K562 (cell line): ENCODE data around the gene CPN2. TPM values are rescaled to one million over a fixed set of nuclear protein-coding genes. Genes with fewer than 3 reads are reported as not detected.

ENCODE experiments used
- E2F5 ChIP-seq: sonication (generic); formaldehyde crosslinking; IDR thresholded peaks from 2 replicates; pipeline ENCODE4 v1.8.0; 2022; ENCODE audit warnings: mild to moderate bottlenecking, missing genetic modification reagents
- ZC3H4 ChIP-seq: sonication (generic); formaldehyde crosslinking; IDR thresholded peaks from 2 replicates; pipeline ENCODE4 v1.9.0; 2021; ENCODE audit warnings: missing genetic modification reagents, borderline replicate concordance
- ZFP1 ChIP-seq: fragments of 450-650 bp; formaldehyde crosslinking; IDR thresholded peaks from 2 replicates; pipeline ENCODE4 v1.4.0; 2020; ENCODE audit warnings: mild to moderate bottlenecking, mixed read lengths
- ZNF140 ChIP-seq: fragments of 250-450 bp; sonication (Bioruptor Pico); IDR thresholded peaks from 2 replicates; pipeline ENCODE4 v1.8.0; 2021; ENCODE audit warnings: moderate library complexity, mild to moderate bottlenecking, inconsistent platforms
- polyA plus RNA-seq, 8 experiments: library from polyadenylated mRNA; depleted of rRNA in 4 of 8; stranded (reverse) in 5 of 8; unstranded in 3 of 8; fragments of >200 nt; fragmentation: Nextera tagmentation in 2 of 8; fragmentation: Illumina TruSeq in 1 of 8; extraction: Ambion mirVana in 2 of 8; extraction: Trizol in 1 of 8; gene quantifications; 2 replicates each; pipeline versions ENCODE4 v1.2.1 to v1.2.3, GENCODE V29; 2011 to 2014; ENCODE audit warnings: inconsistent platforms in 1 of 8, missing spikeins in 1 of 8
- total RNA-seq, 7 experiments: library from RNA; depleted of rRNA in 6 of 7; stranded (reverse); fragments of >200 nt in 6 of 7; fragmentation: Illumina TruSeq in 2 of 7; extraction: Trizol in 2 of 7; gene quantifications; 2 replicates each; pipeline versions ENCODE4 v1.2.1 to v1.2.3, GENCODE V29; 2011 to 2021; ENCODE audit warnings: low replicate concordance in 1 of 7
- TF ChIP-seq, protein P1 (sequence below), 2 experiments: fragments of 450-650 bp in 1 of 2; sonication (generic) in 1 of 2; formaldehyde crosslinking in 1 of 2; IDR thresholded peaks in 1 of 2; conservative IDR thresholded peaks in 1 of 2; 2 replicates each; pipeline versions ENCODE4 v1.6.1 to v1.8.1; 2016 to 2023; ENCODE audit warnings: mild to moderate bottlenecking in 2 of 2, moderate library complexity in 2 of 2, inconsistent platforms in 1 of 2, missing genetic modification reagents in 1 of 2
- TF ChIP-seq, protein P2 (sequence below): fragments of 450-650 bp; IDR thresholded peaks from 2 replicates; pipeline ENCODE4 v1.6.1; 2016; ENCODE audit warnings: missing biosample characterization, missing genetic modification characterization
- TF ChIP-seq, protein P3 (sequence below): sonication (generic); formaldehyde crosslinking; IDR thresholded peaks from 2 replicates; pipeline ENCODE4 v1.8.1; 2023; ENCODE audit warnings: missing genetic modification reagents, mild to moderate bottlenecking, borderline replicate concordance

Gene CPN2
- total and polyA plus RNA-seq, 9 of the 15 experiments (the other 6 are each of a cell fraction or from before 2014, with no cell fraction given): not detected

DNA sequence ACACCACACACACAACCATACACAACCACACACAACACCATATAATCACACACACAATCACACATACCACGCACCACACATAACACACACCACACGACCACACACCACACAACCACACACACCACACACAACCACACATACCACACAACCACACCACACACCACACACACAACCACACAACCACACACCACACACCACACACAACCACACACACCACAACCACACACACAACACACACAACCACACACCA, 24.2 kb downstream of the CPN2 start (continued):
- TF ChIP-seq E2F5 (CRISPR knock-in tag) (0 out of 2 replicates have a peak, but pooled peaks have one; percentile 20), ZC3H4 (CRISPR knock-in tag) (no peak), ZFP1 (no peak), ZNF140 (CRISPR knock-in tag) (no peak)
- TF ChIP-seq, protein P1, sequence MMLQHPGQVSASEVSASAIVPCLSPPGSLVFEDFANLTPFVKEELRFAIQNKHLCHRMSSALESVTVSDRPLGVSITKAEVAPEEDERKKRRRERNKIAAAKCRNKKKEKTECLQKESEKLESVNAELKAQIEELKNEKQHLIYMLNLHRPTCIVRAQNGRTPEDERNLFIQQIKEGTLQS (IDR thresholded peaks at IDR 0.05): no peak
- TF ChIP-seq, protein P1 (CRISPR knock-in tag; conservative IDR thresholded peaks at IDR 0.05): no peak
- TF ChIP-seq, protein P2, sequence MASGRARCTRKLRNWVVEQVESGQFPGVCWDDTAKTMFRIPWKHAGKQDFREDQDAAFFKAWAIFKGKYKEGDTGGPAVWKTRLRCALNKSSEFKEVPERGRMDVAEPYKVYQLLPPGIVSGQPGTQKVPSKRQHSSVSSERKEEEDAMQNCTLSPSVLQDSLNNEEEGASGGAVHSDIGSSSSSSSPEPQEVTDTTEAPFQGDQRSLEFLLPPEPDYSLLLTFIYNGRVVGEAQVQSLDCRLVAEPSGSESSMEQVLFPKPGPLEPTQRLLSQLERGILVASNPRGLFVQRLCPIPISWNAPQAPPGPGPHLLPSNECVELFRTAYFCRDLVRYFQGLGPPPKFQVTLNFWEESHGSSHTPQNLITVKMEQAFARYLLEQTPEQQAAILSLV: no peak
- TF ChIP-seq, protein P3, sequence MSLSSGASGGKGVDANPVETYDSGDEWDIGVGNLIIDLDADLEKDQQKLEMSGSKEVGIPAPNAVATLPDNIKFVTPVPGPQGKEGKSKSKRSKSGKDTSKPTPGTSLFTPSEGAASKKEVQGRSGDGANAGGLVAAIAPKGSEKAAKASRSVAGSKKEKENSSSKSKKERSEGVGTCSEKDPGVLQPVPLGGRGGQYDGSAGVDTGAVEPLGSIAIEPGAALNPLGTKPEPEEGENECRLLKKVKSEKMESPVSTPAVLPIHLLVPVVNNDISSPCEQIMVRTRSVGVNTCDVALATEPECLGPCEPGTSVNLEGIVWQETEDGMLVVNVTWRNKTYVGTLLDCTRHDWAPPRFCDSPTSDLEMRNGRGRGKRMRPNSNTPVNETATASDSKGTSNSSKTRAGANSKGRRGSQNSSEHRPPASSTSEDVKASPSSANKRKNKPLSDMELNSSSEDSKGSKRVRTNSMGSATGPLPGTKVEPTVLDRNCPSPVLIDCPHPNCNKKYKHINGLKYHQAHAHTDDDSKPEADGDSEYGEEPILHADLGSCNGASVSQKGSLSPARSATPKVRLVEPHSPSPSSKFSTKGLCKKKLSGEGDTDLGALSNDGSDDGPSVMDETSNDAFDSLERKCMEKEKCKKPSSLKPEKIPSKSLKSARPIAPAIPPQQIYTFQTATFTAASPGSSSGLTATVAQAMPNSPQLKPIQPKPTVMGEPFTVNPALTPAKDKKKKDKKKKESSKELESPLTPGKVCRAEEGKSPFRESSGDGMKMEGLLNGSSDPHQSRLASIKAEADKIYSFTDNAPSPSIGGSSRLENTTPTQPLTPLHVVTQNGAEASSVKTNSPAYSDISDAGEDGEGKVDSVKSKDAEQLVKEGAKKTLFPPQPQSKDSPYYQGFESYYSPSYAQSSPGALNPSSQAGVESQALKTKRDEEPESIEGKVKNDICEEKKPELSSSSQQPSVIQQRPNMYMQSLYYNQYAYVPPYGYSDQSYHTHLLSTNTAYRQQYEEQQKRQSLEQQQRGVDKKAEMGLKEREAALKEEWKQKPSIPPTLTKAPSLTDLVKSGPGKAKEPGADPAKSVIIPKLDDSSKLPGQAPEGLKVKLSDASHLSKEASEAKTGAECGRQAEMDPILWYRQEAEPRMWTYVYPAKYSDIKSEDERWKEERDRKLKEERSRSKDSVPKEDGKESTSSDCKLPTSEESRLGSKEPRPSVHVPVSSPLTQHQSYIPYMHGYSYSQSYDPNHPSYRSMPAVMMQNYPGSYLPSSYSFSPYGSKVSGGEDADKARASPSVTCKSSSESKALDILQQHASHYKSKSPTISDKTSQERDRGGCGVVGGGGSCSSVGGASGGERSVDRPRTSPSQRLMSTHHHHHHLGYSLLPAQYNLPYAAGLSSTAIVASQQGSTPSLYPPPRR: peak; percentile 18; the same call in 1 of the 2 replicates
- TF ChIP-seq, all 486 proteins: peak for 11
